ENCODE results near the gene CDC7. TPM values are rescaled to one million over a fixed set of nuclear protein-coding genes. Genes with fewer than 3 reads are reported as not detected.

The CDC7 gene
- total RNA-seq, 1 experiment from 2014 or later = 24.5 TPM

DNA sequence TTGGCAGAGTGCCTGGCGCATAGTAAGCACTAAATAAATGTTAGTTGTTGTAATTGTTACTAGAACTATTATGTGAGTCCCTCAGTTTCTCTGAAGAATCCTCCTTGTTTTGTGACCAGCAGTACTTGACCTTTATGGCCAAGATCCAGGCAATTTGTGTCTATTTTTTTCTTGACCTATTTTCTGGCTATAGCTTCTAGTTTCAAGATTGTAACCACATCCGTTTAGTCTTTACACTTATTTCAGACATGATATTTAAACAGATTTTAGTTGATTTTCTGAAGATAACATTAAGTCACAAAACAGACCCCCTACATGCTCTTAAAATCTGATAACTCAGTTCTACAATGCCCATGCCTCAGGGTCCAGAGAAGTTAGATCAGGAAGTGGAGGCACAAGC lies 50.3 kb downstream of the CDC7 start:
- no peak overlapping the region for H3K4me3 ChIP-seq (replicated peaks in 1 of 2; ENCODE audit: low read depth in 1 of 2, low read length in 2 of 2)
- no peak overlapping the region for H2AFZ ChIP-seq (ENCODE audit: low read depth, low read length, poor library complexity, severe bottlenecking)
- intact Hi-C loops (cut with micrococcal nuclease) = no loop called here
- no TSS peak for BruUV-seq (replicated peaks)
- H3K9ac ChIP-seq (ENCODE audit: low read length) = no peak overlapping the region
- H3K36me3 ChIP-seq (ENCODE audit: control insufficient read depth in 1 of 2, insufficient read depth in 2 of 2, low read length in 2 of 2) = no peaks in the 10 kb centered on the region
- no peak overlapping the region for H3K4me2 ChIP-seq (ENCODE audit: low read length)
- no peak for ATAC-seq
- CTCF ChIA-PET = no interaction called here
- TF ChIP-seq YY1 (IDR thresholded peaks at IDR 0.05; ENCODE audit: extremely low read depth, insufficient replicate concordance, low read depth, low read length) = no peak
- TF ChIP-seq CBX3 (IDR thresholded peaks at IDR 0.05; ENCODE audit: low read depth) = no peak
- TF ChIP-seq, protein P1, sequence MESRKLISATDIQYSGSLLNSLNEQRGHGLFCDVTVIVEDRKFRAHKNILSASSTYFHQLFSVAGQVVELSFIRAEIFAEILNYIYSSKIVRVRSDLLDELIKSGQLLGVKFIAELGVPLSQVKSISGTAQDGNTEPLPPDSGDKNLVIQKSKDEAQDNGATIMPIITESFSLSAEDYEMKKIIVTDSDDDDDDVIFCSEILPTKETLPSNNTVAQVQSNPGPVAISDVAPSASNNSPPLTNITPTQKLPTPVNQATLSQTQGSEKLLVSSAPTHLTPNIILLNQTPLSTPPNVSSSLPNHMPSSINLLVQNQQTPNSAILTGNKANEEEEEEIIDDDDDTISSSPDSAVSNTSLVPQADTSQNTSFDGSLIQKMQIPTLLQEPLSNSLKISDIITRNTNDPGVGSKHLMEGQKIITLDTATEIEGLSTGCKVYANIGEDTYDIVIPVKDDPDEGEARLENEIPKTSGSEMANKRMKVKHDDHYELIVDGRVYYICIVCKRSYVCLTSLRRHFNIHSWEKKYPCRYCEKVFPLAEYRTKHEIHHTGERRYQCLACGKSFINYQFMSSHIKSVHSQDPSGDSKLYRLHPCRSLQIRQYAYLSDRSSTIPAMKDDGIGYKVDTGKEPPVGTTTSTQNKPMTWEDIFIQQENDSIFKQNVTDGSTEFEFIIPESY (IDR thresholded peaks at IDR 0.05; ENCODE audit: extremely low read depth, insufficient replicate concordance, low read length) = no peak
- no peak for TF ChIP-seq SP1 (IDR thresholded peaks at IDR 0.05; ENCODE audit: low read depth)
- TF ChIP-seq, protein P2, sequence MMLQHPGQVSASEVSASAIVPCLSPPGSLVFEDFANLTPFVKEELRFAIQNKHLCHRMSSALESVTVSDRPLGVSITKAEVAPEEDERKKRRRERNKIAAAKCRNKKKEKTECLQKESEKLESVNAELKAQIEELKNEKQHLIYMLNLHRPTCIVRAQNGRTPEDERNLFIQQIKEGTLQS (IDR thresholded peaks at IDR 0.05) = no peak
- no peak for TF ChIP-seq REST (IDR thresholded peaks at IDR 0.05; ENCODE audit: low read depth)
- TF ChIP-seq RAD21 (IDR thresholded peaks at IDR 0.05; ENCODE audit: low read depth) = no peak
- TF ChIP-seq ZNF274 (IDR thresholded peaks at IDR 0.05; ENCODE audit: low read depth, low read length) = no peak
- no peak for TF ChIP-seq CEBPB (IDR thresholded peaks at IDR 0.05; ENCODE audit: low read depth)
- no peak for TF ChIP-seq EZH2 (IDR thresholded peaks at IDR 0.05)
- no peak for TF ChIP-seq SIN3A (IDR thresholded peaks at IDR 0.05; ENCODE audit: low read depth)
- TF ChIP-seq, protein P3, sequence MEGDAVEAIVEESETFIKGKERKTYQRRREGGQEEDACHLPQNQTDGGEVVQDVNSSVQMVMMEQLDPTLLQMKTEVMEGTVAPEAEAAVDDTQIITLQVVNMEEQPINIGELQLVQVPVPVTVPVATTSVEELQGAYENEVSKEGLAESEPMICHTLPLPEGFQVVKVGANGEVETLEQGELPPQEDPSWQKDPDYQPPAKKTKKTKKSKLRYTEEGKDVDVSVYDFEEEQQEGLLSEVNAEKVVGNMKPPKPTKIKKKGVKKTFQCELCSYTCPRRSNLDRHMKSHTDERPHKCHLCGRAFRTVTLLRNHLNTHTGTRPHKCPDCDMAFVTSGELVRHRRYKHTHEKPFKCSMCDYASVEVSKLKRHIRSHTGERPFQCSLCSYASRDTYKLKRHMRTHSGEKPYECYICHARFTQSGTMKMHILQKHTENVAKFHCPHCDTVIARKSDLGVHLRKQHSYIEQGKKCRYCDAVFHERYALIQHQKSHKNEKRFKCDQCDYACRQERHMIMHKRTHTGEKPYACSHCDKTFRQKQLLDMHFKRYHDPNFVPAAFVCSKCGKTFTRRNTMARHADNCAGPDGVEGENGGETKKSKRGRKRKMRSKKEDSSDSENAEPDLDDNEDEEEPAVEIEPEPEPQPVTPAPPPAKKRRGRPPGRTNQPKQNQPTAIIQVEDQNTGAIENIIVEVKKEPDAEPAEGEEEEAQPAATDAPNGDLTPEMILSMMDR (IDR thresholded peaks at IDR 0.05 in 2 of 3, conservative IDR thresholded peaks at IDR 0.05 in 1 of 3; ENCODE audit: borderline replicate concordance in 1 of 3, insufficient read depth in 1 of 3, low read depth in 2 of 3, low read length in 2 of 3) = no peak
- no peak for TF ChIP-seq TCF7L2 (IDR thresholded peaks at IDR 0.05; ENCODE audit: borderline replicate concordance, extremely low read depth, insufficient read depth, insufficient read length)
- TF ChIP-seq ELF1 (IDR thresholded peaks at IDR 0.05; ENCODE audit: borderline replicate concordance, low read depth) = no peak
- no peak for TF ChIP-seq EGR1 (IDR thresholded peaks at IDR 0.05; ENCODE audit: low read depth)
- TF ChIP-seq ZFX (IDR thresholded peaks at IDR 0.05) = no peak
- no peaks in the 10 kb centered on the region for H3K27me3 ChIP-seq (ENCODE audit: insufficient read depth, low read length)
- peaks cover 0 to 4% of the 10 kb centered on the region in 2 experiments; a peak in 1 of 4 replicates for H3K9me3 ChIP-seq (ENCODE audit: control insufficient read depth in 1 of 2, insufficient read depth in 1 of 2, low read depth in 1 of 2, low read length in 2 of 2)
- DNase-seq (ENCODE audit: low read depth, low spot score) = no peak
- H3K4me1 ChIP-seq (ENCODE audit: control insufficient read depth in 1 of 2, insufficient read depth in 2 of 2, low read length in 2 of 2) = peaks cover 0 to 9% of the 10 kb centered on the region in 2 experiments; a peak in 1 of 4 replicates
- RAD21 ChIA-PET (ENCODE audit: low non-redundant PET in 1 of 2, low total read pairs in 2 of 2, uncharacterized antibody in 2 of 2, unreplicated experiment in 2 of 2) = no interaction called here
- H3K27ac ChIP-seq (ENCODE audit: low read depth, low read length) = no peak overlapping the region
- POLR2A ChIA-PET = no interaction called here
- no peaks in the 10 kb centered on the region for H4K20me1 ChIP-seq (ENCODE audit: insufficient read depth)
- H3K79me2 ChIP-seq (ENCODE audit: insufficient read depth, low read length) = no peaks in the 10 kb centered on the region
- no peaks in the 10 kb centered on the region for H3K9me2 ChIP-seq (ENCODE audit: insufficient read depth)

Data from HCT116 (cell line).